ENCODE data around the gene OR6S1. TPM values are rescaled to one million over a fixed set of nuclear protein-coding genes. Genes with fewer than 3 reads are reported as not detected.
A peak's percentile ranks its signal among the peaks of the same experiment; 100 is the strongest.

OR6S1 gene, protein sequence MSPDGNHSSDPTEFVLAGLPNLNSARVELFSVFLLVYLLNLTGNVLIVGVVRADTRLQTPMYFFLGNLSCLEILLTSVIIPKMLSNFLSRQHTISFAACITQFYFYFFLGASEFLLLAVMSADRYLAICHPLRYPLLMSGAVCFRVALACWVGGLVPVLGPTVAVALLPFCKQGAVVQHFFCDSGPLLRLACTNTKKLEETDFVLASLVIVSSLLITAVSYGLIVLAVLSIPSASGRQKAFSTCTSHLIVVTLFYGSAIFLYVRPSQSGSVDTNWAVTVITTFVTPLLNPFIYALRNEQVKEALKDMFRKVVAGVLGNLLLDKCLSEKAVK
- not detected for total RNA-seq
- long read RNA-seq, result 0 reads

DNA sequence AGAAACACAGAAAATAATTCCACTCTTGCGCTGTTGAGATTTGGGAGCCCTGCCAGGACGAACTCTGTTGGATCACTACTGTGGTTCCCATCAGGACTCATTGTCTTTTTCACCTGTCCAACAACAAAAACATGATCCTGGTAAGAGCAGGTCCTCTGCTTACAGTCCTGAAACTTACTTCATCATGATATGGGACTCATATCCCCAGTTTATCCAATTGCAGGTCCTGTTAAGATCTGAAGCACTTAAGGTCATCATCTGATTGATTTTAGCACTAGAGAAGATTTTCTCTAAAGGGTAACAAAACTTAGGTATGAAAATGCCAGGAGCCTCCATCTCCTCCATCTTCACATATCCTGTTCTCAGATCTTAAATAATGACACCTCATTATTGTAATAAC is at the start of gene OR6S1:
TSS of gene OR6S1 (minus strand) at position 101 of the 400 bp plus-strand sequence. CDS start at position 101, 0 bp downstream.
- intact Hi-C loops (cut with DNase I), result no loop called here

DNA sequence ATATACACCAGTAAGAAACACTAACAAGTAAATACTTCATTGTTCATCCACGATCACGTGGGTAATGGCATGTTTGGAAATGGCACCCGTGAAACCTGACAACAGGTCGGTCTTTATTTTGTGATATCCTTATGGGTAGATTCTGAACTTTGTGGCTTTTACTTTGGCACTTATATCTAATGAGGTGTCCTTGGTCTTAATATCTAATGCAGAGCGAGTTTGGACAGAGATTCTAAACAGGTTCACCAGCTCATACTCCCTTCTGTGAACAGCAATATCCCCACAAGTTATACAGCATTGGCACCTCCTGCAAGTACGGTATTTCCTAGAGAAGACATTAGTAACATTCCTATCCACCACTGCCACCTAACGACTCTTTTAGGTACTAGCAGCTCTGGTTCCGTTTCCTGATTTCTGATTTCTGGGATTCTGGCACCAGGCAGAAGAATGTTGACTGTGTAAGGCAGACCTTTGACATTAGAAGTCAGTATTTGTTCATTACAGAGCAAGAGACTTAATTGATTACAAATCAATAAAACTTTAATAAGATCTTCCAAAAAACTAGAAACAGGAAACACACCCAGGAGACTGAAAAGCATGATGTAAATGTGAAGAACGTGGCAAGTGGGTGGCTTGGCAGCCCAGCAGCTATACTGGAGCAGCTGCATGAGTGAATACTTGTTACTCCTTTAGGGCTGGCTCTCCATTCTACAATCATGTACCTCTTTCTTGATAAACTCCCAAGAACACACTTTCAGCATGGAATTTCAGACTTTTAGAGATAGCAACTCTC is 49.6 kb upstream of the OR6S1 start:
- H3K36me3 ChIP-seq, result peaks cover 28% of the 10 kb centered on the region
- intact Hi-C loops (cut with DNase I), result no loop called here
- peaks cover 25% of the 10 kb centered on the region for H3K4me1 ChIP-seq
- H3K27me3 ChIP-seq (ENCODE audit: low read depth), result no peaks in the 10 kb centered on the region
- peak; percentile 91 for ATAC-seq
- H3K4me3 ChIP-seq, result no peak overlapping the region
- TF ChIP-seq, protein P1, sequence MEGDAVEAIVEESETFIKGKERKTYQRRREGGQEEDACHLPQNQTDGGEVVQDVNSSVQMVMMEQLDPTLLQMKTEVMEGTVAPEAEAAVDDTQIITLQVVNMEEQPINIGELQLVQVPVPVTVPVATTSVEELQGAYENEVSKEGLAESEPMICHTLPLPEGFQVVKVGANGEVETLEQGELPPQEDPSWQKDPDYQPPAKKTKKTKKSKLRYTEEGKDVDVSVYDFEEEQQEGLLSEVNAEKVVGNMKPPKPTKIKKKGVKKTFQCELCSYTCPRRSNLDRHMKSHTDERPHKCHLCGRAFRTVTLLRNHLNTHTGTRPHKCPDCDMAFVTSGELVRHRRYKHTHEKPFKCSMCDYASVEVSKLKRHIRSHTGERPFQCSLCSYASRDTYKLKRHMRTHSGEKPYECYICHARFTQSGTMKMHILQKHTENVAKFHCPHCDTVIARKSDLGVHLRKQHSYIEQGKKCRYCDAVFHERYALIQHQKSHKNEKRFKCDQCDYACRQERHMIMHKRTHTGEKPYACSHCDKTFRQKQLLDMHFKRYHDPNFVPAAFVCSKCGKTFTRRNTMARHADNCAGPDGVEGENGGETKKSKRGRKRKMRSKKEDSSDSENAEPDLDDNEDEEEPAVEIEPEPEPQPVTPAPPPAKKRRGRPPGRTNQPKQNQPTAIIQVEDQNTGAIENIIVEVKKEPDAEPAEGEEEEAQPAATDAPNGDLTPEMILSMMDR (IDR thresholded peaks at IDR 0.05), result peak; percentile 86
- no peak for DNase-seq
- no peak overlapping the region for H3K27ac ChIP-seq
- H3K9me3 ChIP-seq, result no peaks in the 10 kb centered on the region

More for the DNA sequence above, at the start of gene OR6S1:
- no peak for DNase-seq
- no peaks in the 10 kb centered on the region for H3K36me3 ChIP-seq
- H3K4me3 ChIP-seq, result no peak within 1 kb of the TSS
- H3K27me3 ChIP-seq (ENCODE audit: low read depth), result peaks cover 41% of the 10 kb centered on the region
- no peak for ATAC-seq
- TF ChIP-seq, protein P1 (IDR thresholded peaks at IDR 0.05), result no peak
- H3K4me1 ChIP-seq, result no peaks in the 10 kb centered on the region
- no peaks in the 10 kb centered on the region for H3K9me3 ChIP-seq
- no peak within 1 kb of the TSS for H3K27ac ChIP-seq

DNA sequence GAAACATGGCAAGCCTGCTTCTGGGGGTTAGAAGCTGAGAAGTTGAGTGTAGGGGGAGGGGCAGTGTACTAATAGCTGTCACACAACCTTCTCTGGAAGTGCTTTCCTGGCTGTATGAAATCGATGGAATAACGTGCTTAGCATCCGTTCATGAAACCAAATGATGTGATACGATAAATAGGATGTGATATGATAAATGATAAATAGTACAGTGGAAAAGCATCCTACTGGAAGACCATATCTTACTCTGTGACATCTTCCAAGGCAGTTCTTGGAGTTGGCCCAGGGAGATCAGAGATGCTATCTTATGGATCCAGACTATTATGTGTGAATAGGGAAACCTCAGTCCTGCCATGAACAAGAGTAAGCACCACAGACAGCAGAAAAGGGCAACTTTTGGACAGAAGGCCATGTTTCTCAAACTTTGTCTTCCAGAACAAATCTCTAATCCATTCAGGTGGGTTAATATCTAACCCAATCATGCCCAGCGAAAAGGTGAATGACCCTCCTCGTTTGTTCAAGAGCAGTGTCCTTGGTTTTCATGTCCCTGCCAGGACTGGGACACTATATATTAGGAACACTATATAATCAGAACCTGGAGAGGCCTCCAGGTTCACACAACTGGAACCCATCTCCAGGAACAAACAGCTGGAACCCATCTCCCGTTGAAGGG is 46.8 kb upstream of the OR6S1 start, which contains the start of gene ANG:
TSS of gene ANG (plus strand) at position 598 of the 673 bp plus-strand sequence. CDS start 4,801 bp downstream, outside the sequence.
- no peaks in the 10 kb centered on the region for H3K27me3 ChIP-seq (ENCODE audit: low read depth)
- DNase-seq (no peak), ATAC-seq (no peak)
- H3K27ac ChIP-seq, result no peak within 1 kb of the TSS
- peaks cover 34% of the 10 kb centered on the region for H3K4me1 ChIP-seq
- H3K4me3 ChIP-seq, result peak within 1 kb of the TSS; percentile 81
- H3K9me3 ChIP-seq, result no peaks in the 10 kb centered on the region
- TF ChIP-seq, protein P1 (IDR thresholded peaks at IDR 0.05), result no peak
- intact Hi-C loops (cut with DNase I), result no loop called here
- peaks cover 4% of the 10 kb centered on the region for H3K36me3 ChIP-seq

DNA sequence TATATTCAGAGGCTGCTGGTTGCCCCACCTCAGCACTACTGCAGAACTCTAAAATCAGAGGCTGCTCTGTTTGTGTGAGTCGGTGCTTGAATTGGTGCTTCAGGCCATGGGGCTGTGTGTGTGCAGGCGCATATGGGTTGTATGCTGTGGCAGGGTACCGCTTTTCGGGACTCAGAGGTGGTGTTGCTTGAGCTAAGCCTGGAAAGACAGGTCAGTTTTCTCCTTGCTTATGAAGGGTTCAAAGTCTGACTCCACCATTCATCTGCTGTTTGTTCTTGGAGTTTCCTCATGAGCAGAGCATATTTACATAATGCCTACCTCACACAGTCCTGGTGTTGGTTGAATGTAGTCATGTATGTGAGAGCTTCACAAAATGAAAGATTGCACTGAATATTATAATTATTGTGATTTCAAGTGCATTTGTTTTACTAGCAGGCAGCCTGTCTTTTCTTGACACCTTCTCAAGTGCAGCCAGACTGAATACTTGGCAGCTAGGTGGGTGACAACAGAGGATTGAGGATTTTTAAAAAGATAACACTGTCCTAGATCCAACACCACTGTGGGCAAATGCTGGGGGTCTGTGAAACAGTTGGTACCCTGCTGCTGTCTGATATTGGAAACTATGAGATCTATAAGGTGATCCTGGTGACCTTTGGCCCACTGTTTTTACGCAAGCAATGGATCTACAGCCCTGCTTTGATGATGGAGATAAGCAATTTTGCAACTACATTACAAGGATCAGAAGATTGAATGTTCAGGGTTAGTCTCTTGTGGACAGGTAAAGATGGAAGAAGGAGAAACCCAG is 46.1 kb upstream of the OR6S1 start:
- Histone ChIP-seq H3K27me3 (ENCODE audit: low read depth) (no peaks in the 10 kb centered on the region), H3K36me3 (peaks cover 4% of the 10 kb centered on the region), H3K4me1 (peaks cover 34% of the 10 kb centered on the region), H3K27ac (no peak overlapping the region), H3K9me3 (no peaks in the 10 kb centered on the region), H3K4me3 (peak overlapping the region; percentile 81)
- TF ChIP-seq, protein P1 (IDR thresholded peaks at IDR 0.05), result no peak
- no peak for DNase-seq
- intact Hi-C loops (cut with DNase I), result no loop called here
- ATAC-seq, result no peak

Measured in lower lobe of right lung (tissue), 2 donors.